Activated CD4-positive, alpha-beta T cell treated with anti-CD3 and anti-CD28 coated beads, Interleukin-2, amount 10 ng/mL, durations not matched to agents 7 days and 5 days (primary cell): ENCODE measurements around the gene GJA3. TPM values are rescaled to one million over a fixed set of nuclear protein-coding genes. Genes with fewer than 3 reads are reported as not detected.

Experiments used
- CTCF ChIA-PET: fragments of 350-600 bp; sonication (Branson Sonifier 250); formaldehyde crosslinking; loops from one replicate; lab custom pipeline; 2021; ENCODE audit warnings: antibody characterized with exemption; lab: Charles Lee
- POLR2A ChIA-PET: fragments of 350-600 bp; sonication (Branson Sonifier 250); formaldehyde crosslinking; loops from one replicate; lab custom pipeline; 2021; ENCODE audit warnings: antibody characterized with exemption; lab: Charles Lee
- DNase-seq: peaks from one replicate; pipeline ENCODE4 v3.0.0-alpha.2; 2020
- H3K27ac Mint-ChIP-seq: one replicate; pipeline ENCODE4 v1.8.0; 2021; ENCODE audit warnings: mild to moderate bottlenecking, moderate library complexity, mixed read lengths
- H3K27me3 Mint-ChIP-seq: one replicate; pipeline ENCODE4 v1.8.0; 2021; ENCODE audit warnings: mixed read lengths
- H3K36me3 Mint-ChIP-seq: one replicate; pipeline ENCODE4 v1.8.0; 2021; ENCODE audit warnings: low read depth, mixed read lengths
- H3K4me1 Mint-ChIP-seq: one replicate; pipeline ENCODE4 v1.8.0; 2021; ENCODE audit warnings: mixed read lengths
- H3K4me3 Mint-ChIP-seq: one replicate; pipeline ENCODE4 v1.8.0; 2021; ENCODE audit warnings: mild to moderate bottlenecking, moderate library complexity, mixed read lengths
- H3K9me3 Mint-ChIP-seq: one replicate; pipeline ENCODE4 v1.8.0; 2021; ENCODE audit warnings: mixed read lengths
- total RNA-seq, 2 experiments: library from RNA; stranded (reverse); gene quantifications; one replicate each; pipeline ENCODE4 v1.2.3, GENCODE V29; 2021

GJA3 gene
- total RNA-seq, 2 experiments from 2014 or later, result 0.05 to 0.10 TPM

- Mint-ChIP-seq H3K4me3 (peak overlapping the region; percentile 32), H3K36me3 (no peaks in the 10 kb centered on the region), H3K4me1 (peaks cover 6% of the 10 kb centered on the region), H3K9me3 (no peaks in the 10 kb centered on the region), H3K27ac (no peak overlapping the region), H3K27me3 (peaks cover 43% of the 10 kb centered on the region)
- DNase-seq, result no peak
- ChIA-PET POLR2A (no interaction called here), CTCF (interaction anchor here (1.1 to 1.8 kb wide), 3 partner anchors 10 to 169 kb away, joined by 3 to 11 read pairs (median 3); no protein-coding TSS in a partner anchor)
These were observed 32.4 kb downstream of the GJA3 start for GRCh38 chr13:20128459-20128931.

- no peaks in the 10 kb centered on the region for H3K36me3 Mint-ChIP-seq
- peaks cover 40% of the 10 kb centered on the region for H3K27me3 Mint-ChIP-seq
- CTCF ChIA-PET, result interaction anchor here (0.6 to 1.8 kb wide), 7 partner anchors 9 to 168 kb away, joined by 3 to 11 read pairs (median 3); no protein-coding TSS in a partner anchor
- H3K4me1 Mint-ChIP-seq, result peaks cover 6% of the 10 kb centered on the region
- DNase-seq, result peak; percentile 32
- POLR2A ChIA-PET, result no interaction called here
- no peaks in the 10 kb centered on the region for H3K9me3 Mint-ChIP-seq
- H3K27ac Mint-ChIP-seq, result no peak overlapping the region
- peak overlapping the region; percentile 35 for H3K4me3 Mint-ChIP-seq
These were observed 33.0 kb downstream of the GJA3 start for GRCh38 chr13:20127562-20128458.

GRCh38 chr13:20127262-20127561 lies 33.6 kb downstream of the GJA3 start:
- DNase-seq, result no peak
- no peak overlapping the region for H3K27ac Mint-ChIP-seq

GRCh38 chr13:20126541-20127261 lies 34.2 kb downstream of the GJA3 start:
- Mint-ChIP-seq H3K27ac (no peak overlapping the region), H3K27me3 (peaks cover 40% of the 10 kb centered on the region), H3K4me3 (peak overlapping the region; percentile 4), H3K36me3 (no peaks in the 10 kb centered on the region), H3K4me1 (peaks cover 6% of the 10 kb centered on the region), H3K9me3 (no peaks in the 10 kb centered on the region)
- DNase-seq, result no peak
- POLR2A ChIA-PET, result interaction anchor here (0.7 kb wide), 1 partner anchor 287 kb away, joined by 3 read pairs; no protein-coding TSS in a partner anchor
- CTCF ChIA-PET, result interaction anchor here (1.0 to 1.8 kb wide), 2 partner anchors 8 to 12 kb away, joined by 3 to 11 read pairs; no protein-coding TSS in a partner anchor

More at GRCh38 chr13:20127262-20127561, 33.6 kb downstream of the GJA3 start:
- H3K4me1 Mint-ChIP-seq, result peaks cover 6% of the 10 kb centered on the region
- H3K36me3 Mint-ChIP-seq, result no peaks in the 10 kb centered on the region
- H3K9me3 Mint-ChIP-seq, result no peaks in the 10 kb centered on the region
- peaks cover 40% of the 10 kb centered on the region for H3K27me3 Mint-ChIP-seq
- H3K4me3 Mint-ChIP-seq, result peak overlapping the region; percentile 35
- ChIA-PET CTCF (interaction anchor here (1.0 to 1.8 kb wide), 4 partner anchors 8 to 167 kb away, joined by 3 to 11 read pairs (median 3); no protein-coding TSS in a partner anchor), POLR2A (no interaction called here)

GRCh38 chr13:20125783-20126165 lies 35.1 kb downstream of the GJA3 start:
- DNase-seq, result no peak
- no peak overlapping the region for H3K4me3 Mint-ChIP-seq
- H3K27ac Mint-ChIP-seq, result no peak overlapping the region
- H3K9me3 Mint-ChIP-seq, result no peaks in the 10 kb centered on the region
- ChIA-PET CTCF (no interaction called here), POLR2A (interaction anchor here (0.7 kb wide), 1 partner anchor 288 kb away, joined by 3 read pairs; no protein-coding TSS in a partner anchor)
- no peaks in the 10 kb centered on the region for H3K36me3 Mint-ChIP-seq
- peaks cover 14% of the 10 kb centered on the region for H3K4me1 Mint-ChIP-seq
- H3K27me3 Mint-ChIP-seq, result peaks cover 40% of the 10 kb centered on the region

GRCh38 chr13:20125129-20125782 lies 35.6 kb downstream of the GJA3 start:
- Mint-ChIP-seq H3K4me1 (peaks cover 18% of the 10 kb centered on the region), H3K36me3 (no peaks in the 10 kb centered on the region), H3K27me3 (peaks cover 40% of the 10 kb centered on the region), H3K9me3 (no peaks in the 10 kb centered on the region), H3K4me3 (no peak overlapping the region), H3K27ac (no peak overlapping the region)
- CTCF ChIA-PET, result no interaction called here
- POLR2A ChIA-PET, result interaction anchor here (0.7 kb wide), 1 partner anchor 481 kb away, joined by 3 read pairs; no protein-coding TSS in a partner anchor
- no peak for DNase-seq

- ChIA-PET POLR2A (no interaction called here), CTCF (no interaction called here)
- Mint-ChIP-seq H3K36me3 (no peaks in the 10 kb centered on the region), H3K27ac (no peak overlapping the region), H3K27me3 (peaks cover 40% of the 10 kb centered on the region), H3K9me3 (no peaks in the 10 kb centered on the region), H3K4me1 (peaks cover 28% of the 10 kb centered on the region), H3K4me3 (no peak overlapping the region)
- no peak for DNase-seq
These were observed 36.5 kb downstream of the GJA3 start for GRCh38 chr13:20124303-20124702.

- H3K27me3 Mint-ChIP-seq, result peaks cover 22% of the 10 kb centered on the region
- POLR2A ChIA-PET, result no interaction called here
- no peaks in the 10 kb centered on the region for H3K36me3 Mint-ChIP-seq
- DNase-seq, result peak; percentile 13
- no peaks in the 10 kb centered on the region for H3K9me3 Mint-ChIP-seq
- H3K4me1 Mint-ChIP-seq, result peaks cover 25% of the 10 kb centered on the region
- CTCF ChIA-PET, result interaction anchor here (0.6 kb wide), 1 partner anchor 43 kb away, joined by 3 read pairs; no protein-coding TSS in a partner anchor
- peak overlapping the region; percentile 78 for H3K4me3 Mint-ChIP-seq
- peak overlapping the region; percentile 92 for H3K27ac Mint-ChIP-seq
These were observed 39.7 kb downstream of the GJA3 start for GRCh38 chr13:20121159-20121525.

- Mint-ChIP-seq H3K36me3 (no peaks in the 10 kb centered on the region), H3K27me3 (peaks cover 11% of the 10 kb centered on the region), H3K4me3 (peak overlapping the region; percentile 78), H3K27ac (peak overlapping the region; percentile 92), H3K4me1 (peaks cover 25% of the 10 kb centered on the region), H3K9me3 (no peaks in the 10 kb centered on the region)
- ChIA-PET CTCF (no interaction called here), POLR2A (no interaction called here)
- no peak for DNase-seq
These were observed 40.9 kb downstream of the GJA3 start for GRCh38 chr13:20119960-20120359.

- CTCF ChIA-PET, result interaction anchor here (0.6 to 1.7 kb wide), 4 partner anchors 9 to 1345 kb away, joined by 3 to 11 read pairs (median 4); partner anchors contain the start of gene GJA3
- DNase-seq, result peak; percentile 51
- peaks cover 25% of the 10 kb centered on the region for H3K4me1 Mint-ChIP-seq
- no peaks in the 10 kb centered on the region for H3K36me3 Mint-ChIP-seq
- no peaks in the 10 kb centered on the region for H3K9me3 Mint-ChIP-seq
- peak overlapping the region; percentile 78 for H3K4me3 Mint-ChIP-seq
- peaks cover 2% of the 10 kb centered on the region for H3K27me3 Mint-ChIP-seq
- peak overlapping the region; percentile 92 for H3K27ac Mint-ChIP-seq
- POLR2A ChIA-PET, result no interaction called here
These were observed 42.3 kb downstream of the GJA3 start for GRCh38 chr13:20118268-20119140.

- no peaks in the 10 kb centered on the region for H3K27me3 Mint-ChIP-seq
- no peak for DNase-seq
- H3K4me1 Mint-ChIP-seq, result peaks cover 21% of the 10 kb centered on the region
- H3K27ac Mint-ChIP-seq, result no peak overlapping the region
- no peaks in the 10 kb centered on the region for H3K36me3 Mint-ChIP-seq
- no peaks in the 10 kb centered on the region for H3K9me3 Mint-ChIP-seq
- H3K4me3 Mint-ChIP-seq, result no peak overlapping the region
- POLR2A ChIA-PET, result no interaction called here
- CTCF ChIA-PET, result interaction anchor here (0.6 to 0.9 kb wide), 3 partner anchors 9 to 340 kb away, joined by 3 read pairs; no protein-coding TSS in a partner anchor
These were observed 44.6 kb downstream of the GJA3 start for GRCh38 chr13:20116213-20116612.
